Measurements from ENCODE around the gene ERICH4. TPM values are rescaled to one million over a fixed set of nuclear protein-coding genes. Genes with fewer than 3 reads are reported as not detected.

ERICH4 gene
- total and polyA plus RNA-seq, 7 donors: 0.09 to 0.10 TPM; not detected in 5

DNA sequence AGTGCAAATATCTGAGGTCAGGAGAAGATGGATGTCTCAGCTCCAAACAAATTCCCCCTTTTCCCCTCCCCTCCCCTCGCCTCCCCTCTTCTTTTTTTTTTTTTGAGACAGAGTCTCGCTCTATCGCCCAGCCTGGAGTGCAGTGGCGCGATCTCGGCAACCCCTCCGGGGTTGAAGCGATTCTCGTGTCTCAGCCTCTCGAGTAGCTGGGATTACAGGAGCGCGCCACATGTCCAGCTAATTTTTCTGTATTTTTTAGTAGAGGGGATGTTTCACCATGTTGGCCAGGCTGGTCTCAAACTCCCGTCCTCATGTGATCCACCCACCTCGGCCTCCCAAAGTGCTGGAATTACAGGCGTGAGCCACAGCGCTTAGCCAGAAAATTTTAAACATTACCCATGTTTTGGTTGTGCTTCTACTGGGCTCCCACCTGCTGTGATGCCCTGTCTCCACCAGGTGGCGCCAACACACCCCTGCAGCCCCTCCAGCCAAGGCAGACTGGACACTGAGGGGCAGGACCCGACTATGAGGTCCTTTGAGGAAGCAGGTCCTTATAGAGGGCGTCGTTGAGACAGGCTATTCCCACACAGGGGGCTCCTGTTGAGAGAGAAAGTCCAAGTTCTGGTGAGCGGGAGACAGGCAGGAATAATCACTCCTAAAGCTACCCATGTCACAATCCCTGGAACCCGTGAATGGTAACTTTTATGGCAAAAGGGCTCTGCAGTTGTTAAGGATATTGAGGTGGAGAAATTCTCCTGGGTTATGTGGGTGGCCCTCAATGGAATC is 6.3 kb downstream of the ERICH4 start:
- Histone ChIP-seq H3K9me3 (no peaks in the 10 kb centered on the region), H3K27ac (no peak overlapping the region), H3K27me3 (ENCODE audit: insufficient read depth in 3 of 3, low read length in 2 of 3) (peaks cover 0 to 3% (median 0%) of the 10 kb centered on the region in 3 donors), H3K4me1 (peaks cover 5% of the 10 kb centered on the region), H3K36me3 (ENCODE audit: insufficient read depth in 1 of 2, low read depth in 1 of 2) (no peaks in the 10 kb centered on the region), H3K4me3 (peak overlapping the region; percentile 52)
- DNase-seq (peak; percentile 79 to 84), ATAC-seq (peak; percentile 76 to 92 (median 88))
- TF ChIP-seq, protein P1, sequence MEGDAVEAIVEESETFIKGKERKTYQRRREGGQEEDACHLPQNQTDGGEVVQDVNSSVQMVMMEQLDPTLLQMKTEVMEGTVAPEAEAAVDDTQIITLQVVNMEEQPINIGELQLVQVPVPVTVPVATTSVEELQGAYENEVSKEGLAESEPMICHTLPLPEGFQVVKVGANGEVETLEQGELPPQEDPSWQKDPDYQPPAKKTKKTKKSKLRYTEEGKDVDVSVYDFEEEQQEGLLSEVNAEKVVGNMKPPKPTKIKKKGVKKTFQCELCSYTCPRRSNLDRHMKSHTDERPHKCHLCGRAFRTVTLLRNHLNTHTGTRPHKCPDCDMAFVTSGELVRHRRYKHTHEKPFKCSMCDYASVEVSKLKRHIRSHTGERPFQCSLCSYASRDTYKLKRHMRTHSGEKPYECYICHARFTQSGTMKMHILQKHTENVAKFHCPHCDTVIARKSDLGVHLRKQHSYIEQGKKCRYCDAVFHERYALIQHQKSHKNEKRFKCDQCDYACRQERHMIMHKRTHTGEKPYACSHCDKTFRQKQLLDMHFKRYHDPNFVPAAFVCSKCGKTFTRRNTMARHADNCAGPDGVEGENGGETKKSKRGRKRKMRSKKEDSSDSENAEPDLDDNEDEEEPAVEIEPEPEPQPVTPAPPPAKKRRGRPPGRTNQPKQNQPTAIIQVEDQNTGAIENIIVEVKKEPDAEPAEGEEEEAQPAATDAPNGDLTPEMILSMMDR (IDR thresholded peaks at IDR 0.05): peak; percentile 96
- WGBS, 3 donors: 2 to 3% (median 3%) methylated on average over 22 of the region's 22 CpGs
- intact Hi-C loops (cut with DNase I): loop anchor here in 1 of 2 donors (2.0 to 5.0 kb wide), 3 partner anchors 88 to 298 kb away; no protein-coding TSS in a partner anchor

- DNase-seq: no peak
- 57 to 62% (median 61%) methylated on average over 3 of the region's 3 CpGs for WGBS, 3 donors
- peaks cover 5% of the 10 kb centered on the region for H3K4me1 ChIP-seq
- H3K36me3 ChIP-seq (ENCODE audit: insufficient read depth in 1 of 2, low read depth in 1 of 2): no peaks in the 10 kb centered on the region
- intact Hi-C loops (cut with DNase I): loop anchor here in 1 of 2 donors (2.0 to 5.0 kb wide), 4 partner anchors 87 to 297 kb away; no protein-coding TSS in a partner anchor
- H3K27me3 ChIP-seq (ENCODE audit: insufficient read depth in 3 of 3, low read length in 2 of 3): peaks cover 0 to 3% (median 0%) of the 10 kb centered on the region in 3 donors
- ATAC-seq: no peak
- H3K9me3 ChIP-seq: no peaks in the 10 kb centered on the region
- TF ChIP-seq, protein P1 (IDR thresholded peaks at IDR 0.05): no peak
- no peak overlapping the region for H3K27ac ChIP-seq
- H3K4me3 ChIP-seq: no peak overlapping the region
Measured at GRCh38 chr19:41449865-41450178, 6.9 kb downstream of the ERICH4 start.

GRCh38 chr19:41452584-41453275 is 9.8 kb downstream of the ERICH4 start:
- intact Hi-C loops (cut with DNase I): loop anchor here in 1 of 2 donors (5.0 kb wide), 1 partner anchor 120 kb away; no protein-coding TSS in a partner anchor
- ATAC-seq: no peak
- no peak overlapping the region for H3K4me3 ChIP-seq
- WGBS, 3 donors: 64 to 68% (median 65%) methylated on average over 6 of the region's 6 CpGs
- H3K27me3 ChIP-seq (ENCODE audit: insufficient read depth in 3 of 3, low read length in 2 of 3): no peaks in the 10 kb centered on the region
- TF ChIP-seq, protein P1 (IDR thresholded peaks at IDR 0.05): no peak
- no peak overlapping the region for H3K27ac ChIP-seq
- no peaks in the 10 kb centered on the region for H3K36me3 ChIP-seq (ENCODE audit: insufficient read depth in 1 of 2, low read depth in 1 of 2)
- no peak for DNase-seq
- no peaks in the 10 kb centered on the region for H3K9me3 ChIP-seq
- peaks cover 5% of the 10 kb centered on the region for H3K4me1 ChIP-seq

GRCh38 chr19:41455936-41456335 is 13.0 kb downstream of the ERICH4 start:
- H3K4me3 ChIP-seq: no peak overlapping the region
- WGBS, 3 donors: 5 to 22% (median 12%) methylated on average over 2 of the region's 2 CpGs
- ATAC-seq (no peak), DNase-seq (no peak)
- H3K27me3 ChIP-seq (ENCODE audit: insufficient read depth in 3 of 3, low read length in 2 of 3): peaks cover 0 to 22% (median 4%) of the 10 kb centered on the region in 3 donors
- no peaks in the 10 kb centered on the region for H3K4me1 ChIP-seq
- TF ChIP-seq, protein P1 (IDR thresholded peaks at IDR 0.05): no peak
- no peaks in the 10 kb centered on the region for H3K36me3 ChIP-seq (ENCODE audit: insufficient read depth in 1 of 2, low read depth in 1 of 2)
- H3K9me3 ChIP-seq: no peaks in the 10 kb centered on the region
- no peak overlapping the region for H3K27ac ChIP-seq
- intact Hi-C loops (cut with DNase I): no loop called here

All from psoas muscle (tissue), 8 donors.